Activated CD8-positive, alpha-beta T cell treated with anti-CD3 and anti-CD28 coated beads for 36 hours (primary cell): ENCODE data around the gene HMSD. TPM values are rescaled to one million over a fixed set of nuclear protein-coding genes. Genes with fewer than 3 reads are reported as not detected.

Experiments used
- ATAC-seq: fragments of 200-7000 bp; cut with Tn5 transposase; one replicate; pipeline ENCODE4 v1.10.0; 2021; ENCODE audit warnings: mild to moderate bottlenecking, moderate library complexity
- CTCF ChIA-PET: fragments of 350-600 bp; sonication (Branson Sonifier 250); formaldehyde crosslinking; loops from one replicate; lab custom pipeline; 2021; ENCODE audit warnings: antibody characterized with exemption; lab: Charles Lee
- POLR2A ChIA-PET: fragments of 350-600 bp; sonication (Branson Sonifier 250); formaldehyde crosslinking; loops from one replicate; lab custom pipeline; 2021; ENCODE audit warnings: antibody characterized with exemption; lab: Charles Lee
- DNase-seq: peaks from one replicate; pipeline ENCODE4 v3.0.0-alpha.2; 2020
- H3K27ac Mint-ChIP-seq: one replicate; pipeline ENCODE4 v1.8.0; 2021; ENCODE audit warnings: mild to moderate bottlenecking, mixed read lengths
- H3K27me3 Mint-ChIP-seq: one replicate; pipeline ENCODE4 v1.8.0; 2021; ENCODE audit warnings: mixed read lengths
- H3K36me3 Mint-ChIP-seq: one replicate; pipeline ENCODE4 v1.8.0; 2021; ENCODE audit warnings: low read depth, mixed read lengths
- H3K4me1 Mint-ChIP-seq: one replicate; pipeline ENCODE4 v1.8.0; 2021; ENCODE audit warnings: low read depth, mixed read lengths
- H3K4me3 Mint-ChIP-seq: one replicate; pipeline ENCODE4 v1.8.0; 2021; ENCODE audit warnings: mild to moderate bottlenecking, moderate library complexity, mixed read lengths
- H3K9me3 Mint-ChIP-seq: one replicate; pipeline ENCODE4 v1.8.0; 2021; ENCODE audit warnings: mixed read lengths
- CTCF ChIP-seq: fragments of 200-600 bp; IDR thresholded peaks from one replicate; pipeline ENCODE4 v1.8.0; 2022; ENCODE audit warnings: antibody characterized with exemption, mild to moderate bottlenecking
- intact Hi-C: fragments of 100-400 bp; cut with micrococcal nuclease; formaldehyde crosslinking; loops from one replicate; pipeline ENCODE4 v1.10.0; 2022
- total RNA-seq, 2 experiments: library from RNA; stranded (reverse); gene quantifications; one replicate each; pipeline ENCODE4 v1.2.3, GENCODE V29; 2021

Gene HMSD
- total RNA-seq, 2 experiments from 2014 or later = 1.4 to 1.6 TPM

- H3K4me3 Mint-ChIP-seq = no peak overlapping the region
- H3K4me1 Mint-ChIP-seq = peaks cover 27% of the 10 kb centered on the region
- H3K36me3 Mint-ChIP-seq = no peaks in the 10 kb centered on the region
- intact Hi-C loops = no loop called here
- DNase-seq (no peak), ATAC-seq (no peak)
- ChIA-PET POLR2A (no interaction called here), CTCF (interaction anchor here (0.9 to 5.3 kb wide), 5 partner anchors 9 to 40 kb away, joined by 4 to 52 read pairs (median 7); no protein-coding TSS in a partner anchor)
- no peaks in the 10 kb centered on the region for H3K27me3 Mint-ChIP-seq
- H3K27ac Mint-ChIP-seq = no peak overlapping the region
- no peaks in the 10 kb centered on the region for H3K9me3 Mint-ChIP-seq
- no peak for TF ChIP-seq CTCF
Measured at GRCh38 chr18:63975628-63976027, 26.5 kb downstream of the HMSD start.

GRCh38 chr18:63977040-63977439, 27.9 kb downstream of the HMSD start:
- DNase-seq = no peak
- H3K4me3 Mint-ChIP-seq = no peak overlapping the region
- H3K36me3 Mint-ChIP-seq = peaks cover 6% of the 10 kb centered on the region
- intact Hi-C loops = no loop called here
- ChIA-PET CTCF (interaction anchor here (0.8 to 5.3 kb wide), 3 partner anchors 14 to 29 kb away, joined by 3 to 52 read pairs (median 4); partner anchors contain the start of gene HMSD), POLR2A (no interaction called here)
- H3K4me1 Mint-ChIP-seq = peaks cover 17% of the 10 kb centered on the region
- TF ChIP-seq CTCF = no peak
- no peaks in the 10 kb centered on the region for H3K27me3 Mint-ChIP-seq
- no peak overlapping the region for H3K27ac Mint-ChIP-seq
- H3K9me3 Mint-ChIP-seq = no peaks in the 10 kb centered on the region
- ATAC-seq = no peak

- no peak overlapping the region for H3K4me3 Mint-ChIP-seq
- peak; percentile 80 for TF ChIP-seq CTCF
Measured at GRCh38 chr18:63979409-63979920, 30.4 kb downstream of the HMSD start.

GRCh38 chr18:63980027-63980426, 30.9 kb downstream of the HMSD start:
- Mint-ChIP-seq H3K9me3 (no peaks in the 10 kb centered on the region), H3K27me3 (no peaks in the 10 kb centered on the region), H3K4me1 (peaks cover 8% of the 10 kb centered on the region), H3K36me3 (peaks cover 15% of the 10 kb centered on the region), H3K27ac (no peak overlapping the region), H3K4me3 (no peak overlapping the region)
- no peak for TF ChIP-seq CTCF
- ATAC-seq (no peak), DNase-seq (no peak)
- intact Hi-C loops = no loop called here
- ChIA-PET POLR2A (no interaction called here), CTCF (interaction anchor here (0.7 to 1.2 kb wide), 6 partner anchors 8 to 469 kb away, joined by 3 to 8 read pairs (median 3); no protein-coding TSS in a partner anchor)

More at GRCh38 chr18:63979409-63979920, 30.4 kb downstream of the HMSD start:
- Mint-ChIP-seq H3K4me1 (peaks cover 12% of the 10 kb centered on the region), H3K36me3 (peaks cover 15% of the 10 kb centered on the region), H3K27ac (no peak overlapping the region), H3K9me3 (no peaks in the 10 kb centered on the region), H3K27me3 (no peaks in the 10 kb centered on the region)
- DNase-seq (peak; percentile 59), ATAC-seq (peak; percentile 81)
- intact Hi-C loops = loop anchor here (1.0 kb wide), 2 partner anchors 16 to 461 kb away; no protein-coding TSS in a partner anchor
- ChIA-PET POLR2A (no interaction called here), CTCF (interaction anchor here (0.7 to 1.2 kb wide), 6 partner anchors 8 to 469 kb away, joined by 3 to 8 read pairs (median 3); no protein-coding TSS in a partner anchor)

GRCh38 chr18:63980896-63981460, 31.9 kb downstream of the HMSD start:
- peaks cover 5% of the 10 kb centered on the region for H3K4me1 Mint-ChIP-seq
- TF ChIP-seq CTCF = no peak
- POLR2A ChIA-PET = no interaction called here
- CTCF ChIA-PET = interaction anchor here (1.1 kb wide), 1 partner anchor 17 kb away, joined by 4 read pairs; no protein-coding TSS in a partner anchor
- no peaks in the 10 kb centered on the region for H3K27me3 Mint-ChIP-seq
- no peak overlapping the region for H3K4me3 Mint-ChIP-seq
- peaks cover 15% of the 10 kb centered on the region for H3K36me3 Mint-ChIP-seq
- DNase-seq (no peak), ATAC-seq (no peak)
- intact Hi-C loops = no loop called here
- H3K27ac Mint-ChIP-seq = no peak overlapping the region
- H3K9me3 Mint-ChIP-seq = no peaks in the 10 kb centered on the region
